Right ventricle myocardium superior (tissue), 1 donor: ENCODE results near the gene SEMA5A. TPM values are rescaled to one million over a fixed set of nuclear protein-coding genes. Genes with fewer than 3 reads are reported as not detected.

Experiments
- ATAC-seq: fragments of 200-7000 bp; cut with Tn5 transposase; one replicate; pipeline ENCODE4 v1.9.1; 2020; ENCODE audit warnings: mild to moderate bottlenecking; ENCODE audit not compliant: poor library complexity
- DNase-seq: peaks from one replicate; pipeline ENCODE4 v3.0.0-alpha.2; 2020
- intact Hi-C: fragments of 100-400 bp; cut with DNase I; formaldehyde crosslinking; loops from one replicate; pipeline ENCODE4 v1.11.2; 2022
- total RNA-seq: library from RNA; stranded (reverse); fragmentation: NEBNext Ultra II Directional; extraction: Animal tissue kit (Norgen Biotek cat#: 25700); gene quantifications from one replicate; pipeline ENCODE4 v1.2.1, GENCODE V29; 2021
- donor health status: DM: no; HTN: yes; CAD: no; lungs with severe emphysema.

Gene SEMA5A
- total RNA-seq, 1 donor from 2014 or later, result 27.1 TPM

GRCh38 chr5:9239626-9240025 is 306.2 kb downstream of the SEMA5A start:
- no peak for DNase-seq
- no peak for ATAC-seq
- intact Hi-C loops, result no loop called here

- DNase-seq, result no peak
- intact Hi-C loops, result no loop called here
These were observed 306.8 kb downstream of the SEMA5A start for GRCh38 chr5:9239071-9239470.

GRCh38 chr5:9233712-9234111 is 312.2 kb downstream of the SEMA5A start:
- intact Hi-C loops, result no loop called here
- DNase-seq, result no peak
- ATAC-seq, result no peak

More at GRCh38 chr5:9239071-9239470, 306.8 kb downstream of the SEMA5A start:
- ATAC-seq, result no peak

GRCh38 chr5:9233035-9233434 is 312.8 kb downstream of the SEMA5A start:
- intact Hi-C loops, result no loop called here
- ATAC-seq (no peak), DNase-seq (no peak)

GRCh38 chr5:9231842-9232241 is 314.0 kb downstream of the SEMA5A start:
- DNase-seq, result no peak
- intact Hi-C loops, result no loop called here
- ATAC-seq, result no peak

GRCh38 chr5:9230355-9230754 is 315.5 kb downstream of the SEMA5A start:
- ATAC-seq, result no peak

GRCh38 chr5:9226016-9226536 is 319.8 kb downstream of the SEMA5A start:
- intact Hi-C loops, result no loop called here
- no peak for ATAC-seq
- no peak for DNase-seq

More at GRCh38 chr5:9230355-9230754, 315.5 kb downstream of the SEMA5A start:
- intact Hi-C loops, result no loop called here
- no peak for DNase-seq

GRCh38 chr5:9222054-9222976 is 323.6 kb downstream of the SEMA5A start:
- no peak for ATAC-seq
- intact Hi-C loops, result no loop called here
- no peak for DNase-seq

- ATAC-seq (no peak), DNase-seq (no peak)
- intact Hi-C loops, result no loop called here
These were observed 327.5 kb downstream of the SEMA5A start for GRCh38 chr5:9218358-9218757.

- no peak for ATAC-seq
These were observed 333.3 kb downstream of the SEMA5A start for GRCh38 chr5:9212605-9213004.

GRCh38 chr5:9209846-9210492 is 335.9 kb downstream of the SEMA5A start:
- intact Hi-C loops, result no loop called here
- ATAC-seq (no peak), DNase-seq (no peak)

More at GRCh38 chr5:9212605-9213004, 333.3 kb downstream of the SEMA5A start:
- intact Hi-C loops, result no loop called here
- DNase-seq, result no peak

- intact Hi-C loops, result no loop called here
- ATAC-seq (peak; percentile 51), DNase-seq (no peak)
These were observed 338.0 kb downstream of the SEMA5A start for GRCh38 chr5:9207817-9208418.

- DNase-seq, result no peak
- no peak for ATAC-seq
- intact Hi-C loops, result no loop called here
These were observed 343.2 kb downstream of the SEMA5A start for GRCh38 chr5:9202636-9203035.

- no peak for ATAC-seq
- intact Hi-C loops, result no loop called here
- no peak for DNase-seq
These were observed 344.1 kb downstream of the SEMA5A start for GRCh38 chr5:9201761-9202160.

GRCh38 chr5:9201011-9201410 is 344.9 kb downstream of the SEMA5A start:
- intact Hi-C loops, result no loop called here
- no peak for DNase-seq
- ATAC-seq, result no peak

- intact Hi-C loops, result no loop called here
- ATAC-seq (no peak), DNase-seq (no peak)
These were observed 347.5 kb downstream of the SEMA5A start for GRCh38 chr5:9198394-9198793.

GRCh38 chr5:9197881-9198260 is 348.0 kb downstream of the SEMA5A start:
- no peak for DNase-seq
- no peak for ATAC-seq
- intact Hi-C loops, result no loop called here

- intact Hi-C loops, result no loop called here
- DNase-seq (no peak), ATAC-seq (no peak)
These were observed 349.3 kb downstream of the SEMA5A start for GRCh38 chr5:9196403-9197227.

- DNase-seq (no peak), ATAC-seq (no peak)
- intact Hi-C loops, result no loop called here
These were observed 351.4 kb downstream of the SEMA5A start for GRCh38 chr5:9194509-9194908.
